ENCODE measurements around the gene MBNL3. TPM values are rescaled to one million over a fixed set of nuclear protein-coding genes. Genes with fewer than 3 reads are reported as not detected.

MBNL3 gene
- total RNA-seq, 1 experiment from 2014 or later, result 0.39 TPM

DNA sequence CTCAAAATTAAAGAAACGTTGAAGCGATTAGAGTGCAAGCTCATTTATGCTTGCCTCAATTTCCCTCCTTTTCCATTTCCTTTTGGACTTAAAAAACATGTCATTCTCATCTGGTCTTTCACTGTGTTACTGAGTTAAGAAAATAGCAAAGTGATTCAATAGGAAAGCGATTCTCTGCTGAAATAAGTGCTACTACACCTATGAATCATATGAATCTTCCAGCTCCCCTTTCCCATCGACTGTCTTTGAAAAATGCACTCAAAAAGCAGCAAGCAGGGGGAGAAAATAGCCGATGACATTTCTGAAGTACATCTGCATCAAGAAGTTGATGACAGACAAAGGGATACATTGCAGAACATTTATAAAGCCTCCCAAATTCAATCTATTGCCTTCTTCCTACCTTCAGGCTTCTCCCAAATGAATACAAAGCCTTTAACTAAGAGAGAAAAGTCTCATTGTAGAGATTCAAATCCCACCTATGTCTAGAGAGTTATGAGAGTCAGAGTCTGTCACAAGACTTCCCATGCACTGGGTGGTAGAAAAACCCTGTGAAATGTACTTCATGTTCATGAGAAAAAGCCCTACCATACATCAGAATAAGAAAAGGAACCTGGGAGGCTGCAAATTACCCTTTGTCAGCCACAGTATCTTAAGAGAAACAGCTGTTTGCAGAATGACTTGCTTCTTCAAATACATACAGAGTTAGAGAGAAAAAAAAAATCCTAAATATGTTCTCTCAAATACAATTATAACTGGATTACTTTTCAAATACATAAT is 78.9 kb downstream of the MBNL3 start:
- Histone ChIP-seq H3K27ac (ENCODE audit: low read length) (no peak overlapping the region), H3K36me3 (ENCODE audit: control insufficient read depth, insufficient read depth, low read length) (no peaks in the 10 kb centered on the region), H3K4me3 (ENCODE audit: low read depth in 2 of 2, low read length in 2 of 2) (no peak overlapping the region), H3K4me1 (ENCODE audit: control insufficient read depth, insufficient read depth, low read length) (no peaks in the 10 kb centered on the region), H3K27me3 (ENCODE audit: control insufficient read depth, insufficient read depth, low read length) (no peaks in the 10 kb centered on the region; the same call in 1 of the 2 replicates), H3K9me3 (ENCODE audit: control insufficient read depth, insufficient read depth, low read depth, low read length) (no peaks in the 10 kb centered on the region)
- ChIA-PET POLR2A (no interaction called here), CTCF (no interaction called here)
- no peak for TF ChIP-seq POLR2AphosphoS5 (IDR thresholded peaks at IDR 0.05; ENCODE audit: low read depth, low read length)
- no peak for TF ChIP-seq SIN3A (IDR thresholded peaks at IDR 0.05; ENCODE audit: borderline replicate concordance, insufficient read depth, low read depth, low read length)
- no peak for TF ChIP-seq TCF7L2 (IDR thresholded peaks at IDR 0.05; ENCODE audit: low read depth, low read length)
- no peak for TF ChIP-seq CTCF (IDR thresholded peaks at IDR 0.05)
- TF ChIP-seq REST (IDR thresholded peaks at IDR 0.05; ENCODE audit: insufficient read depth in 1 of 2, low read depth in 2 of 2, low read length in 1 of 2), result no peak
- ATAC-seq, result no peak
- DNase-seq (ENCODE audit: low read depth, low spot score), result no peak
- BruUV-seq (replicated peaks), result no TSS peak
- in situ Hi-C loops (cut with HindIII; ENCODE audit: low pct_unique_long_range_greater_than_20kb, low sequenced_read_pairs), result no loop called here
- intact Hi-C loops (cut with micrococcal nuclease; ENCODE audit: unreplicated experiment), result no loop called here

- no peaks in the 10 kb centered on the region for H3K9me3 ChIP-seq (ENCODE audit: control insufficient read depth, insufficient read depth, low read depth, low read length)
- H3K27me3 ChIP-seq (ENCODE audit: control insufficient read depth, insufficient read depth, low read length), result no peaks in the 10 kb centered on the region
- ChIA-PET CTCF (no interaction called here), POLR2A (no interaction called here)
- H3K36me3 ChIP-seq (ENCODE audit: control insufficient read depth, insufficient read depth, low read length), result no peaks in the 10 kb centered on the region
- H3K4me1 ChIP-seq (ENCODE audit: control insufficient read depth, insufficient read depth, low read length), result no peaks in the 10 kb centered on the region
- no peak for TF ChIP-seq TCF7L2 (IDR thresholded peaks at IDR 0.05; ENCODE audit: low read depth, low read length)
- no peak for TF ChIP-seq SIN3A (IDR thresholded peaks at IDR 0.05; ENCODE audit: borderline replicate concordance, insufficient read depth, low read depth, low read length)
- no peak for TF ChIP-seq CTCF (IDR thresholded peaks at IDR 0.05)
- TF ChIP-seq POLR2AphosphoS5 (IDR thresholded peaks at IDR 0.05; ENCODE audit: low read depth, low read length), result no peak
- no peak for TF ChIP-seq REST (IDR thresholded peaks at IDR 0.05; ENCODE audit: insufficient read depth in 1 of 2, low read depth in 2 of 2, low read length in 1 of 2)
- in situ Hi-C loops (cut with HindIII; ENCODE audit: low pct_unique_long_range_greater_than_20kb, low sequenced_read_pairs) (no loop called here), intact Hi-C loops (cut with micrococcal nuclease; ENCODE audit: unreplicated experiment) (no loop called here)
- H3K4me3 ChIP-seq (ENCODE audit: low read depth in 2 of 2, low read length in 2 of 2), result no peak overlapping the region
- ATAC-seq (no peak), DNase-seq (ENCODE audit: low read depth, low spot score) (no peak)
- no peak overlapping the region for H3K27ac ChIP-seq (ENCODE audit: low read length)
- BruUV-seq (replicated peaks), result no TSS peak
These were observed 81.1 kb downstream of the MBNL3 start for GRCh38 chrX:132407691-132408090.
